NT2/D1 (cell line): ENCODE results near the gene IGLL1.

Experiments used
- DNase-seq: peaks from one replicate; pipeline ENCODE4 v3.0.0-alpha.2; 2011; ENCODE audit warnings: low read depth, low spot score
- H3K27me3 ChIP-seq: 2 replicates; pipeline ENCODE4 v1.6.0; 2011; ENCODE audit warnings: mild to moderate bottlenecking; ENCODE audit not compliant: insufficient read length, insufficient read depth
- H3K36me3 ChIP-seq: 2 replicates; pipeline ENCODE4 v1.6.1; 2011; ENCODE audit warnings: mild to moderate bottlenecking, low read length, mixed read lengths; ENCODE audit not compliant: insufficient read depth, insufficient read length
- H3K4me1 ChIP-seq: 2 replicates; pipeline ENCODE4 v1.5.1; 2011; ENCODE audit not compliant: insufficient read depth, insufficient read length
- H3K4me3 ChIP-seq: 2 replicates; pipeline ENCODE4 v1.5.1; 2011; ENCODE audit warnings: low read depth; ENCODE audit not compliant: insufficient read length
- H3K9ac ChIP-seq: 2 replicates; pipeline ENCODE4 v1.6.0; 2011; ENCODE audit warnings: low read depth; ENCODE audit not compliant: insufficient read length
- H3K9me3 ChIP-seq: 2 replicates; pipeline ENCODE4 v1.5.1; 2011; ENCODE audit warnings: mild to moderate bottlenecking, low read length; ENCODE audit not compliant: insufficient read depth
- SUZ12 ChIP-seq: IDR thresholded peaks from 2 replicates; pipeline ENCODE4 v1.6.1; 2011; ENCODE audit not compliant: insufficient read length, insufficient read depth; ENCODE audit errors: extremely low read depth
- YY1 ChIP-seq: IDR thresholded peaks from 2 replicates; pipeline ENCODE4 v1.6.1; 2011; ENCODE audit not compliant: insufficient read length, insufficient read depth
- ZNF274 ChIP-seq: IDR thresholded peaks from 2 replicates; pipeline ENCODE4 v1.6.1; 2011; ENCODE audit warnings: mild to moderate bottlenecking, low read depth, low read length

IGLL1 gene

GRCh38 chr22:23581260-23581650 is 1.2 kb upstream of the IGLL1 start:
- no peaks in the 10 kb centered on the region for H3K9me3 ChIP-seq
- H3K36me3 ChIP-seq, result no peaks in the 10 kb centered on the region
- TF ChIP-seq ZNF274 (no peak), SUZ12 (no peak), YY1 (no peak)
- no peak overlapping the region for H3K4me3 ChIP-seq
- H3K4me1 ChIP-seq, result no peaks in the 10 kb centered on the region
- no peak overlapping the region for H3K9ac ChIP-seq
- DNase-seq, result no peak
- no peaks in the 10 kb centered on the region for H3K27me3 ChIP-seq

GRCh38 chr22:23580576-23581259 is 628 bp upstream of the IGLL1 start:
- TF ChIP-seq ZNF274 (no peak), SUZ12 (no peak), YY1 (no peak)
- H3K9me3 ChIP-seq, result no peaks in the 10 kb centered on the region
- H3K4me3 ChIP-seq, result no peak overlapping the region
- DNase-seq, result no peak
- H3K36me3 ChIP-seq, result no peaks in the 10 kb centered on the region
- no peak overlapping the region for H3K9ac ChIP-seq
- no peaks in the 10 kb centered on the region for H3K4me1 ChIP-seq
- no peaks in the 10 kb centered on the region for H3K27me3 ChIP-seq

- Histone ChIP-seq H3K27me3 (no peaks in the 10 kb centered on the region), H3K9ac (no peak overlapping the region), H3K36me3 (no peaks in the 10 kb centered on the region), H3K4me3 (no peak overlapping the region), H3K9me3 (no peaks in the 10 kb centered on the region), H3K4me1 (peaks cover 5% of the 10 kb centered on the region)
- TF ChIP-seq ZNF274 (no peak), SUZ12 (no peak), YY1 (no peak)
- DNase-seq, result no peak
Observed at GRCh38 chr22:23579280-23579679, 810 bp downstream of the IGLL1 start.

- H3K27me3 ChIP-seq, result no peaks in the 10 kb centered on the region
- H3K4me3 ChIP-seq, result no peak overlapping the region
- no peak overlapping the region for H3K9ac ChIP-seq
- no peaks in the 10 kb centered on the region for H3K9me3 ChIP-seq
- no peak for DNase-seq
- H3K4me1 ChIP-seq, result peaks cover 5% of the 10 kb centered on the region
- no peaks in the 10 kb centered on the region for H3K36me3 ChIP-seq
- TF ChIP-seq SUZ12 (no peak), ZNF274 (no peak), YY1 (no peak)
Observed at GRCh38 chr22:23578306-23578705, 1.8 kb downstream of the IGLL1 start.

GRCh38 chr22:23576681-23577080 is 3.4 kb downstream of the IGLL1 start:
- DNase-seq, result no peak
- Histone ChIP-seq H3K36me3 (no peaks in the 10 kb centered on the region), H3K4me3 (no peak overlapping the region), H3K4me1 (peaks cover 5% of the 10 kb centered on the region), H3K27me3 (no peaks in the 10 kb centered on the region), H3K9me3 (no peaks in the 10 kb centered on the region), H3K9ac (no peak overlapping the region)
- no peak for TF ChIP-seq ZNF274
- no peak for TF ChIP-seq SUZ12
- no peak for TF ChIP-seq YY1

- Histone ChIP-seq H3K9me3 (no peaks in the 10 kb centered on the region), H3K9ac (no peak overlapping the region), H3K4me3 (no peak overlapping the region), H3K36me3 (no peaks in the 10 kb centered on the region), H3K4me1 (peaks cover 5% of the 10 kb centered on the region), H3K27me3 (no peaks in the 10 kb centered on the region)
- DNase-seq, result no peak
- TF ChIP-seq ZNF274, result no peak
- no peak for TF ChIP-seq YY1
- no peak for TF ChIP-seq SUZ12
Observed at GRCh38 chr22:23575601-23576000, 4.5 kb downstream of the IGLL1 start.

GRCh38 chr22:23574877-23575276 is 5.2 kb downstream of the IGLL1 start:
- H3K4me3 ChIP-seq, result no peak overlapping the region
- H3K4me1 ChIP-seq, result peaks cover 5% of the 10 kb centered on the region
- H3K9me3 ChIP-seq, result no peaks in the 10 kb centered on the region
- H3K36me3 ChIP-seq, result no peaks in the 10 kb centered on the region
- H3K9ac ChIP-seq, result no peak overlapping the region
- TF ChIP-seq SUZ12 (no peak), ZNF274 (no peak), YY1 (no peak)
- DNase-seq, result no peak
- no peaks in the 10 kb centered on the region for H3K27me3 ChIP-seq
